ENCODE data around the gene HDC.

GRCh38 chr15:50219820-50220219 is 45.7 kb downstream of the HDC start:
- TF ChIP-seq FOXA1 (IDR thresholded peaks at IDR 0.05) (no peak), PKNOX1 (IDR thresholded peaks at IDR 0.05) (no peak), BHLHE40 (IDR thresholded peaks at IDR 0.05; ENCODE audit: borderline replicate concordance) (no peak), ARNT (IDR thresholded peaks at IDR 0.05) (no peak), FOXK2 (IDR thresholded peaks at IDR 0.05) (no peak), CTBP1 (IDR thresholded peaks at IDR 0.05; ENCODE audit: borderline replicate concordance) (no peak), LEF1 (IDR thresholded peaks at IDR 0.05; ENCODE audit: borderline replicate concordance) (no peak), FOXM1 (IDR thresholded peaks at IDR 0.05; ENCODE audit: borderline replicate concordance) (no peak), SP1 (IDR thresholded peaks at IDR 0.05) (no peak), NFRKB (IDR thresholded peaks at IDR 0.05) (no peak)
